HAP-1 (cell line): ENCODE data around the gene PLXDC2.
A peak's percentile ranks its signal among the peaks of the same experiment; 100 is the strongest.
"Not testable (repeated sequence)": the region's sequence is repeated elsewhere in the genome, so short reads cannot be mapped to it uniquely, and the experiment has no call there.

ENCODE experiments used
- DNase-seq, 2 experiments: peaks; one replicate each; pipeline ENCODE4 v3.0.0-alpha.2; 2016 to 2020; ENCODE audit warnings: low spot score in 2 of 2
- H3K27me3 ChIP-seq: fragments of 250-450 bp; sonication (Bioruptor Pico); 2 replicates; pipeline ENCODE4 v1.5.1; 2020; ENCODE audit warnings: low read depth, mild to moderate bottlenecking, moderate library complexity
- H3K36me3 ChIP-seq: fragments of 250-450 bp; sonication (Bioruptor Pico); replicated peaks from 2 replicates; pipeline ENCODE4 v1.5.1; 2020; ENCODE audit warnings: mild to moderate bottlenecking
- H3K4me1 ChIP-seq: fragments of 250-450 bp; sonication (Bioruptor Pico); 2 replicates; pipeline ENCODE4 v1.5.1; 2020; ENCODE audit warnings: mild to moderate bottlenecking
- H3K4me3 ChIP-seq: fragments of 250-450 bp; sonication (Bioruptor Pico); 2 replicates; pipeline ENCODE4 v1.5.1; 2020; ENCODE audit warnings: mild to moderate bottlenecking, moderate library complexity
- H3K9me3 ChIP-seq: fragments of 250-450 bp; sonication (Bioruptor Pico); 2 replicates; pipeline ENCODE4 v1.5.1; 2020; ENCODE audit warnings: mild to moderate bottlenecking, moderate library complexity
- in situ Hi-C: fragments of 300-500 bp; cut with MboI; formaldehyde crosslinking; loops from 3 replicates; pipeline ENCODE4 v1.14.3; 2020; ENCODE audit warnings: low sequenced_read_pairs, inconsistent platforms, mixed read lengths

Gene PLXDC2

GRCh38 chr10:19816411-19817230, at the start of gene PLXDC2:
TSS of gene PLXDC2 (plus strand) at chr10:19816432.
- Histone ChIP-seq H3K4me3 (peak within 1 kb of the TSS; percentile 58), H3K27me3 (no peaks in the 10 kb centered on the region), H3K9me3 (no peaks in the 10 kb centered on the region), H3K36me3 (no peaks in the 10 kb centered on the region), H3K4me1 (peaks cover 13% of the 10 kb centered on the region)
- in situ Hi-C loops: loop anchor here (10.0 to 25.0 kb wide), 2 partner anchors 338 to 1046 kb away; no protein-coding TSS in a partner anchor
- peak in 1 of 2 experiments; percentile 53 for DNase-seq

- no peak for DNase-seq
- no peaks in the 10 kb centered on the region for H3K9me3 ChIP-seq
- no peaks in the 10 kb centered on the region for H3K36me3 ChIP-seq
- H3K4me1 ChIP-seq: no peaks in the 10 kb centered on the region
- in situ Hi-C loops: no loop called here
- no peaks in the 10 kb centered on the region for H3K27me3 ChIP-seq
- no peak overlapping the region for H3K4me3 ChIP-seq
Observed at GRCh38 chr10:19767876-19768275, 48.4 kb upstream of the PLXDC2 start.

GRCh38 chr10:19769826-19770225, 46.4 kb upstream of the PLXDC2 start:
- H3K36me3 ChIP-seq, H3K9me3 ChIP-seq, H3K4me3 ChIP-seq, H3K4me1 ChIP-seq, DNase-seq, in situ Hi-C loops, H3K27me3 ChIP-seq: not testable (repeated sequence)

GRCh38 chr10:19772972-19773371, 43.3 kb upstream of the PLXDC2 start:
- in situ Hi-C loops: no loop called here
- H3K27me3 ChIP-seq: no peaks in the 10 kb centered on the region
- no peaks in the 10 kb centered on the region for H3K36me3 ChIP-seq
- DNase-seq: no peak
- no peak overlapping the region for H3K4me3 ChIP-seq
- no peaks in the 10 kb centered on the region for H3K4me1 ChIP-seq
- H3K9me3 ChIP-seq: no peaks in the 10 kb centered on the region

GRCh38 chr10:19775296-19775695, 40.9 kb upstream of the PLXDC2 start:
- in situ Hi-C loops: no loop called here
- no peaks in the 10 kb centered on the region for H3K4me1 ChIP-seq
- H3K27me3 ChIP-seq: no peaks in the 10 kb centered on the region
- no peaks in the 10 kb centered on the region for H3K36me3 ChIP-seq
- no peaks in the 10 kb centered on the region for H3K9me3 ChIP-seq
- H3K4me3 ChIP-seq: no peak overlapping the region
- no peak for DNase-seq

- Histone ChIP-seq H3K4me1 (no peaks in the 10 kb centered on the region), H3K4me3 (no peak overlapping the region), H3K9me3 (no peaks in the 10 kb centered on the region), H3K27me3 (no peaks in the 10 kb centered on the region), H3K36me3 (no peaks in the 10 kb centered on the region)
- in situ Hi-C loops: no loop called here
- DNase-seq: no peak
Observed at GRCh38 chr10:19777806-19778205, 38.4 kb upstream of the PLXDC2 start.

- H3K4me3 ChIP-seq: no peak overlapping the region
- H3K36me3 ChIP-seq: no peaks in the 10 kb centered on the region
- H3K27me3 ChIP-seq: no peaks in the 10 kb centered on the region
- H3K9me3 ChIP-seq: no peaks in the 10 kb centered on the region
- DNase-seq: no peak
- in situ Hi-C loops: no loop called here
- no peaks in the 10 kb centered on the region for H3K4me1 ChIP-seq
Observed at GRCh38 chr10:19778996-19779395, 37.2 kb upstream of the PLXDC2 start.

- Histone ChIP-seq H3K4me3 (no peak overlapping the region), H3K36me3 (no peaks in the 10 kb centered on the region), H3K4me1 (no peaks in the 10 kb centered on the region), H3K9me3 (no peaks in the 10 kb centered on the region), H3K27me3 (no peaks in the 10 kb centered on the region)
- no peak for DNase-seq
- in situ Hi-C loops: no loop called here
Observed at GRCh38 chr10:19782430-19783089, 33.7 kb upstream of the PLXDC2 start.

GRCh38 chr10:19783721-19784120, 32.5 kb upstream of the PLXDC2 start:
- no peaks in the 10 kb centered on the region for H3K4me1 ChIP-seq
- in situ Hi-C loops: no loop called here
- H3K9me3 ChIP-seq: no peaks in the 10 kb centered on the region
- H3K27me3 ChIP-seq: no peaks in the 10 kb centered on the region
- no peak for DNase-seq
- H3K36me3 ChIP-seq: no peaks in the 10 kb centered on the region
- H3K4me3 ChIP-seq: no peak overlapping the region

- no peaks in the 10 kb centered on the region for H3K4me1 ChIP-seq
- no peaks in the 10 kb centered on the region for H3K9me3 ChIP-seq
- in situ Hi-C loops: no loop called here
- H3K27me3 ChIP-seq: no peaks in the 10 kb centered on the region
- no peaks in the 10 kb centered on the region for H3K36me3 ChIP-seq
- DNase-seq: no peak
- H3K4me3 ChIP-seq: no peak overlapping the region
Observed at GRCh38 chr10:19785366-19785765, 30.9 kb upstream of the PLXDC2 start.

GRCh38 chr10:19788075-19788686, 28.1 kb upstream of the PLXDC2 start:
- Histone ChIP-seq H3K27me3 (no peaks in the 10 kb centered on the region), H3K9me3 (no peaks in the 10 kb centered on the region), H3K4me3 (no peak overlapping the region), H3K4me1 (no peaks in the 10 kb centered on the region), H3K36me3 (no peaks in the 10 kb centered on the region)
- in situ Hi-C loops: no loop called here
- DNase-seq: peak; percentile 55 to 60

GRCh38 chr10:19788902-19789301, 27.3 kb upstream of the PLXDC2 start:
- Histone ChIP-seq H3K4me1 (no peaks in the 10 kb centered on the region), H3K27me3 (no peaks in the 10 kb centered on the region), H3K36me3 (no peaks in the 10 kb centered on the region), H3K4me3 (no peak overlapping the region), H3K9me3 (no peaks in the 10 kb centered on the region)
- in situ Hi-C loops: no loop called here
- DNase-seq: no peak

- no peaks in the 10 kb centered on the region for H3K4me1 ChIP-seq
- H3K27me3 ChIP-seq: no peaks in the 10 kb centered on the region
- no peaks in the 10 kb centered on the region for H3K9me3 ChIP-seq
- no peaks in the 10 kb centered on the region for H3K36me3 ChIP-seq
- H3K4me3 ChIP-seq: no peak overlapping the region
- no peak for DNase-seq
- in situ Hi-C loops: no loop called here
Observed at GRCh38 chr10:19789607-19790006, 26.6 kb upstream of the PLXDC2 start.

- H3K36me3 ChIP-seq: no peaks in the 10 kb centered on the region
- H3K4me3 ChIP-seq: no peak overlapping the region
- no peaks in the 10 kb centered on the region for H3K4me1 ChIP-seq
- in situ Hi-C loops: no loop called here
- no peaks in the 10 kb centered on the region for H3K9me3 ChIP-seq
- no peak for DNase-seq
- H3K27me3 ChIP-seq: no peaks in the 10 kb centered on the region
Observed at GRCh38 chr10:19791032-19791431, 25.2 kb upstream of the PLXDC2 start.
